AG10803 (cell line): ENCODE measurements around the gene GNG12.

Experiments
- DNase-seq: peaks from one replicate; pipeline ENCODE4 v3.0.0; 2010; ENCODE audit warnings: low read depth
- H3K4me3 ChIP-seq: 2 replicates; pipeline ENCODE4 v1.5.1; 2011; ENCODE audit warnings: mild to moderate bottlenecking, low read length, control low read depth
- TF ChIP-seq, protein P1 (sequence below): conservative IDR thresholded peaks from 2 replicates; pipeline ENCODE4 v1.5.1; 2011; ENCODE audit warnings: mild to moderate bottlenecking, low read length, control low read depth, inconsistent platforms

Gene GNG12

GRCh38 chr1:67832737-67833601 is at the start of gene GNG12:
GNG12 (minus strand) TSS chr1:67833467; CDS start chr1:67707686, 125,781 bp downstream.
- peak; percentile 77 for DNase-seq

DNA sequence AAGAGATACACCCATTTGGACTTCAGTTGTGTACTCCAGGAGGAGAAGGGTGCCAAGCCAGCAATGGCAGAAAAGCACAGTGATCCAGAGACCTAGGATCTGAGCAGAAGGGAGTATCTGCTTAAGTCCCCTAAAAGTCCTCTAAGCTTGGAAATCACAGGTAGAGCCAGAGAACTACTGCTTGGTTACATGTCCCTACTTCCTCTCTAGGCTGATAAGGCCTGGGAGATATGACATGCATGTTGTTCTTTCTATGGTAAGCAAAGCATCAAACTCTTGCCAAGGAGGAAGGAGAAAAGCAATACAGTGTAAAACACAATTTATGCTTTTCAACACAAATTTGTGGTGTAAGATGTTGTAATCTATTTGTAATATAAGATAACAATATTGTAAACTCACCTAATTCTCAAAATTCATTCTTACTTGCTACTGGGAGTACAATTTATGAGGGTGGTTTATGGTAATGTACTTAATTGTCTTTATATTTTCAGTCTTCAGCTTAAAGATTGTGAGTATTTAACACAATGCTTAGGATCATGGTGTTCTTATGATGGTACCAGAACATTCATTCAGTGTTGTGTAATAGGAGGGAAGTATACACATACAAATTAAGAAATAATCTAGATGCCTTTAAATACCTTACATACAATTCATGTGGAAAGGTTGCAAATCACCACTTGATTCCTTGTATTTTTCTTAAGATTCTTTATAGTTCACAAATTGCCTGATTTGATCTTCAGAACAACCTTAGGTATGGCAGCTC is 49.1 kb upstream of the GNG12 start:
- H3K4me3 ChIP-seq, result no peak overlapping the region
- TF ChIP-seq, protein P1, sequence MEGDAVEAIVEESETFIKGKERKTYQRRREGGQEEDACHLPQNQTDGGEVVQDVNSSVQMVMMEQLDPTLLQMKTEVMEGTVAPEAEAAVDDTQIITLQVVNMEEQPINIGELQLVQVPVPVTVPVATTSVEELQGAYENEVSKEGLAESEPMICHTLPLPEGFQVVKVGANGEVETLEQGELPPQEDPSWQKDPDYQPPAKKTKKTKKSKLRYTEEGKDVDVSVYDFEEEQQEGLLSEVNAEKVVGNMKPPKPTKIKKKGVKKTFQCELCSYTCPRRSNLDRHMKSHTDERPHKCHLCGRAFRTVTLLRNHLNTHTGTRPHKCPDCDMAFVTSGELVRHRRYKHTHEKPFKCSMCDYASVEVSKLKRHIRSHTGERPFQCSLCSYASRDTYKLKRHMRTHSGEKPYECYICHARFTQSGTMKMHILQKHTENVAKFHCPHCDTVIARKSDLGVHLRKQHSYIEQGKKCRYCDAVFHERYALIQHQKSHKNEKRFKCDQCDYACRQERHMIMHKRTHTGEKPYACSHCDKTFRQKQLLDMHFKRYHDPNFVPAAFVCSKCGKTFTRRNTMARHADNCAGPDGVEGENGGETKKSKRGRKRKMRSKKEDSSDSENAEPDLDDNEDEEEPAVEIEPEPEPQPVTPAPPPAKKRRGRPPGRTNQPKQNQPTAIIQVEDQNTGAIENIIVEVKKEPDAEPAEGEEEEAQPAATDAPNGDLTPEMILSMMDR, result no peak
- DNase-seq, result no peak

More at GRCh38 chr1:67832737-67833601, at the start of gene GNG12:
- H3K4me3 ChIP-seq, result peak within 1 kb of the TSS; percentile 88
- TF ChIP-seq, protein P1, result no peak

DNA sequence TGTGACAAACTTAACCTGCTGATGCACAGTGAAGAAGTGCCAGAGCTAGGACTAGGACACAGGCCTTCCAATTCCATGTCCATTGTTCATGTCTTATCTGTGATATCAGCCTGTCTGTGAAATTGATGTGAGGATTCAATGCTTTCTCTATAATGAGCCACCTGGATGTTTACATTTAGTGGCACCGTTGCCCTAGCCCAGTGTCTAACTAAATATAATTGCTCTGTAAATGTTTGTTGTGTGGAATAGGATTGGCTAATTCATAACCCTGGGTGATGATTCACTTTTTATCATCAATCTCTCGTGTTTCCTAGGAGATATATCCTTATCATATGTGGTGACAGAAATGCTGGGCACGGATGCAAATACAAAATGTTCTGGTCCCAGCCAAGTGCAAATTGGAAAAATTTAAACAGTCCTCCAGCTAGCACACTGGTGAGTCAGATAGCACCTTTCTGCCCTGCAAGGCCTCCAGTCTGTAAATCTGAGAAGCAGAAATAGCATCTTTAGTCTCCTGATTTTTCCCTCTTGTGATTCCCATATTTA is 46.9 kb upstream of the GNG12 start:
- TF ChIP-seq, protein P1, result no peak
- peak; percentile 68 for DNase-seq
- no peak overlapping the region for H3K4me3 ChIP-seq

GRCh38 chr1:67879485-67879884 is 46.2 kb upstream of the GNG12 start:
- no peak overlapping the region for H3K4me3 ChIP-seq
- TF ChIP-seq, protein P1, result no peak
- no peak for DNase-seq

DNA sequence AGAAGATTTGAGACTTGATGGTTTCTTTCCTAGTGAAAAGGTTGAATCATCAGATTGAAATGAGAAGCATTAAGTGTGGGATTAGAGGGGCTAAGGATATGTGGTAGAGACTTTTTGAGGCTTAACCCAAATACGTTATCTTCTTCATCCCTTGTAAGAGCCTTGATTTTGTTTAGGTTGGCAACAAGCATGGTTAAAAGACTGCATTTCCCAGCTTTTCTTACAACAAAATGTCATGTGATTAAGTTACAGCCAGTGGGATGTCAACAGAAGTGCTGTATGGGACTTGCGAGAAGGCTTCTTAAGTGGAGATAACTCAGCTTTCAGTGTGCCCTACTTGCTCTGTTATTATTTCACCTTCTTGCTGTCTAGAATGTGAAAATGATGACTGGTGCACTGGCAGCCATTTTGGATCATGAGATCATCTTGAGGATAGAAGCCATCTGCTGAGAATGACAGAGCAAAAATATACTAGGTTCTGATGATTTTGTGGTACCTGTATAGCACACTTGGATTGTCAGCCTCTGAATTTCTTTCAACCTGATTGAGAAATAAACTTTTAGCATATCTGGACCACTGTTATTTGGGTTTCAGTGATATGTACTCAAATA is 41.3 kb upstream of the GNG12 start:
- no peak for DNase-seq
- TF ChIP-seq, protein P1, result no peak
- no peak overlapping the region for H3K4me3 ChIP-seq

DNA sequence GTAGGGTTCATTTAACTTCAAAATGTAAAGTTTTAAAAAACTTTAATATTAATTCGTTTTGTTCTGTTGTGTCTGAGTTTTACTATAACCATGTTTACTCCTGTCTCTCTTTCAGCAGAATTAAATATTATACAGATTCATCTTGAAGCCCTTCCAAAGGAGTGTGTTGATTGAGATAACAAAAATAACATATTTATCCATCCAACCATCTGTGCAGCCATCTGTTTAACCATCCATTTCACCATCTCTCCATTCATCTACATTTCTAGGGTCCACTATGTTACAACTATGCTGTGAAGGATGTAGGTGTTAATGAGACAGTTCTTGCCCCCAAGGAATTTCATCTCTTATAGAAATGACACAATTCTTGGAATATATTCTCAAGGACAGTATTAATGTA is 36.0 kb upstream of the GNG12 start:
- TF ChIP-seq, protein P1, result no peak
- DNase-seq, result no peak
- H3K4me3 ChIP-seq, result no peak overlapping the region
